ENCODE results near the gene GSK3A.

DNA sequence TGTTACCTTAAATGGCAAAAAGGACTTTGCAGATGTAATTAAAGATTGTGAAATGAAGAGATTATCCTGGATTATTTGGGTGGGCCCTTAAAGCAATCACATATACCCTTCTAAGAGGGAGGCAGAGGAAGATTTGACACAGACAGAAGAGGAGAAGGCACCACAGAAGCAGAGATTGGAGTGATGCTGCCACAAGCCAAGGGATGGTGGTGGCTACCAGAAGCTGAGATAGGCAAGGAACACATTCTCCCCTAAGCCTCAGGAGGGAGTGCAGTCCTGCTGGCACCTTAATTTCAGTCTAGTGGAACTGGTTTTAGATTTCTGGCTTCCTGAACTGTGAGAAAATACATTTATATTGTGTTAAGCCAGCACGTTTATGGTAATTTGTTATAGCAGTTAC is 49.1 kb downstream of the GSK3A start:
- TF ChIP-seq ZNF384 (IDR thresholded peaks at IDR 0.05) = no peak
- TF ChIP-seq FOXK2 (IDR thresholded peaks at IDR 0.05) = no peak
- no peak for TF ChIP-seq PKNOX1 (IDR thresholded peaks at IDR 0.05)
- no peak for TF ChIP-seq SUZ12 (IDR thresholded peaks at IDR 0.05)
- TF ChIP-seq BHLHE40 (IDR thresholded peaks at IDR 0.05; ENCODE audit: borderline replicate concordance) = no peak
- no peak for TF ChIP-seq L3MBTL2 (conservative IDR thresholded peaks at IDR 0.05)
- no peak for TF ChIP-seq FOXM1 (IDR thresholded peaks at IDR 0.05; ENCODE audit: borderline replicate concordance)
- TF ChIP-seq LEF1 (IDR thresholded peaks at IDR 0.05; ENCODE audit: borderline replicate concordance) = no peak
- no peak for TF ChIP-seq CTBP1 (IDR thresholded peaks at IDR 0.05; ENCODE audit: borderline replicate concordance)
